NCI-H2171 treated with DMSO at 0.1 percent for 48 hours (cell line): ENCODE measurements around the gene SV2A.
"Not testable (repeated sequence)": the region's sequence is repeated elsewhere in the genome, so short reads cannot be mapped to it uniquely, and the experiment has no call there.

Experiments used
- DNase-seq: peaks from one replicate; lab custom pipeline; 2025; lab: John Stamatoyannopoulos, UW

Gene SV2A, protein sequence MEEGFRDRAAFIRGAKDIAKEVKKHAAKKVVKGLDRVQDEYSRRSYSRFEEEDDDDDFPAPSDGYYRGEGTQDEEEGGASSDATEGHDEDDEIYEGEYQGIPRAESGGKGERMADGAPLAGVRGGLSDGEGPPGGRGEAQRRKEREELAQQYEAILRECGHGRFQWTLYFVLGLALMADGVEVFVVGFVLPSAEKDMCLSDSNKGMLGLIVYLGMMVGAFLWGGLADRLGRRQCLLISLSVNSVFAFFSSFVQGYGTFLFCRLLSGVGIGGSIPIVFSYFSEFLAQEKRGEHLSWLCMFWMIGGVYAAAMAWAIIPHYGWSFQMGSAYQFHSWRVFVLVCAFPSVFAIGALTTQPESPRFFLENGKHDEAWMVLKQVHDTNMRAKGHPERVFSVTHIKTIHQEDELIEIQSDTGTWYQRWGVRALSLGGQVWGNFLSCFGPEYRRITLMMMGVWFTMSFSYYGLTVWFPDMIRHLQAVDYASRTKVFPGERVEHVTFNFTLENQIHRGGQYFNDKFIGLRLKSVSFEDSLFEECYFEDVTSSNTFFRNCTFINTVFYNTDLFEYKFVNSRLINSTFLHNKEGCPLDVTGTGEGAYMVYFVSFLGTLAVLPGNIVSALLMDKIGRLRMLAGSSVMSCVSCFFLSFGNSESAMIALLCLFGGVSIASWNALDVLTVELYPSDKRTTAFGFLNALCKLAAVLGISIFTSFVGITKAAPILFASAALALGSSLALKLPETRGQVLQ

DNA sequence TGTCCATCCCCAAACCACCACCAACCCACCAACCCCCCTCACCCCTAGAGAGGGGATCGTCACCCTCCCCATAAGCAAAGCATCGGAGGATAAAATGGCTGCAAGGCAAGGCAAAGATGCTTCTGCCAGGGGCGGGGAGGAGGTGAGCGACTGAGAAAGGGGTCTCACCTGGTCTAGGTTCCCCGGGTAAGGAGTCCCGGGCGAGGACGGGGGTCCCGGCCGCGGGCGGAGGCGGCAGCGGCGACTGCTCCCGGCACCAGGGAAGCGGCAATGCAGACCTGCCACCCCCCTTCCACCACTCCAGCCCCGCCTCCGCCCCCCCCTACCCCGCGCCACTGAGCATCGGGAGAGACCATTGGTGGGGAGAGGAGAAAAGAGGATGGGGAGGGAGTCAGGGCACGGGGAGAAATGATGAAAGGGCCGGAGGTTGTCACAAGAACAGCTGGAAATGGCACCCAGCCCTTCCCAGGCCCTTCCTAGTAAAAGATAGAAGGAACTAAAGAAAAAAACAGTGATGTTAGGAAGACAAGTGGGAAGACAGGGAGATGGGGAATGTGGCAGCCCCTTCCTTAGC is at the start of gene SV2A:
TSS of gene SV2A (minus strand) at position 274 of the 574 bp plus-strand sequence. CDS start 4,004 bp downstream, outside the sequence.
- peak; percentile 66 for DNase-seq

DNA sequence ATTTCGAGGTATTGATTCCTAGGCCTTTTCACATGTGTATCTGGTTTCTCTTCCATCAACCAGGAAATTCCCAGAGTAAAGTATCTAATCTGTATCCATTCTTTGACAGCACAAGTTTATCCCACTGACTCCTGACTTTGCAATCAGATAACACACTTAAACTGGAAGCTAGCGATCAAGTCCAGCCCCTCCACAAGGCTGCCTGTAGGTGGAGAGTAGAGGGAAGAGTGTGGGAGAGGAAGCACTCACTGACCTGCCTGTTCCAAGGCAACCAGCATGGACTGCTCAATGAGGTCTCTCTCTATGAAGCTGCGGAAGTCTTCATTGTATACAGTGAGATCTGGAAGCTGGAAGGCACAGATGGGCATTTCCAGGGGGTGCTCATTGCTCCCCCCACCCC is 49.4 kb upstream of the SV2A start:
- no peak for DNase-seq

DNA sequence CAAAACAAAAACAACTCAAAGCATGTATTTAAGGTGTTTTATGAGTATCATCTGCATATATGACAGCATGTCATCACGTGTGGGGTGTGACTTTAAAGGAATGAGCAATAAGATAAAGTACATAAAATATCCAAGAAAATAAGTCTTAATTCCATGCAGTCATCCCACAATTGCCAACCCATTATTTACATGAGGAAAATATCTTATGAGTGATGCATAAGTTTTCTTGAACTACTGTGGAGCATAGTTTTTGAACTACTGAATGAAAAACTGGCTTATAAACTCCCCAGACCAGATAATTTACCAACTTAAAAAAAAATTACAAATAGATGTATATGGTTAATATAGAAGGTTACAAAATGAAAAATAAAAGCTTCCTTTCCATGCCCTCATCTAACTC is 48.8 kb upstream of the SV2A start:
- DNase-seq, result no peak

DNA sequence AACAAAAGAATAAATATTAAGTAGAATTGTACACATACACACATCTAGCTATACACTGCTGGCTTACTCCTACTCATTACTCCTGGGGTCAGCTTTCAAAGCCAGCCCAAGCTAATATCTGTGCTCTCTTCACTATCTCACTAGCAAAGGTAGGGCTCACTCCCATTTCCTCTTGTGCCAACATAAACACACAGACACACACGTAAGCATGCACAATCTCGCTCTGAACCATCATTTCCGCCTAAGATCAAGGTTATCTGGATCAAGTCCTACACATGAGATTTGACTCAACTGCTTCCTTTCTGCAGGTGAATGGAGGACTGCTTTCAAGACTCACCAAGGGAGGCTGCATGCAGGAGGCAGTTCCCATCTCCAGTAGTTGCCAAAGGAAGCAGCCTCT is 47.8 kb upstream of the SV2A start:
- DNase-seq, result no peak

DNA sequence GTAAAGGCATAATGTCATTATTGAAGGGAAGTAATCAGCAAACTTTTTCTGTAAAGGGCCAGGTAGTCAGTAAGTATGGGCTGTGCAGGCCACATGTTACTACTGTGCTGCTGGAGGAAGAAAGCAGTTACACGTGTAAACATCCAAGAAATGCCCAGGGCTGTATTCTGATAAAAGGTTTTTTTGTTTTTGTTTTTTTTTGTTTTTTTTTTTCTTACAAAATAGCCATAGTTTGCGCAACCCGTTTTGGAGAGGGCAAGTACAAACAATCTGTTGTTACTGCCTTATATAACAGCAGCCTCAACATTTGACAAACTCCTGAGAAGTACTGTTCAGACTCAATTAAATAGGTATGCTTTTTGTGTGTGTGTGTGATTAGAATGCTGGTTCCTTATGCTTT is 45.7 kb upstream of the SV2A start:
- DNase-seq, result no peak

DNA sequence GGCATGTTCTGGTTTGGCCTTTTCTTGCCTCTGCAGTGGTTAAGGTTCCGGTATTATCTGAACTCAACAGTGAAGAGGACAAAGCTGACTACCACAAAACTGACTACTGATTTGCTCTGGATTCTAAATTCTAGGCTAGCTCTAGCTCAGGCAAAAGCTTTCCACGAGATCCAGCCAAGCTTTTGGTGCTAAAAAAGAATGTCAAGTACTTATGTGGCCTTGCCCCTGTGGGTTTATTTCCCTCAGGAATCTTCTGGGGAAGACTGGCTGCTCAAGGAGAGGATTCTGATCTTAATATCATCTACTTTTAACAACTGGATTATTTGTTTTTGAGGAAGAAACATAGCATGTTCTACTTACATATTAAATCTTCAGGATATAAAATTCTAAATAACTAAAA is 45.1 kb upstream of the SV2A start:
- no peak for DNase-seq

DNA sequence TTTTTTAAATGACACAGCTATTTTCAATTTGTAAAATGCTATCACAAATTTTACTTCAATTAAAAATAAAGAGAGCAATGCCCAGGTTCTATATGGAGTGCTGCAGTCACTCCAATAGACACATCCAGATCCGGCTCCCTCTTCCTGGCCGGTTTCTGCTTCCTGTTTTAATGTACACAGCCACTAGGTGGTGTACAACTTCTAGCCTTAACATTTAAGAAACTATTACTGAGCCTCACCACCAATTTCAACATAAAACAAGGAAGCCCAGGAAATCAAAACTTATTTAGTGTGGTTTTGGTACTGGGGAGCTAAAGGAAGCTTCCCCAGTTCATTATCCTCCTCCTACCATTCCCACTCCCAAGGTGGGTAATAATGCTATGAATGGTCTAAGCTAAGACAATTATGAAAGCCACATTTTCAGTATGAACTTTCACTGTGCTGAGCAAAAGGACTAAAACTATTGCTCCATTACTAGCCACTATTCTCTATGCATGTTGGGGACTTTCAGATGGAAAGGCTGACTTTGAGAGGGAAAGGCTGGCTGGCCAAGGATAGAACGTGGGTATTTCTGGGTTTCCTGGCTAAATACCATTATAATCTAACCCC is 44.5 kb upstream of the SV2A start:
- DNase-seq, result peak; percentile 56

DNA sequence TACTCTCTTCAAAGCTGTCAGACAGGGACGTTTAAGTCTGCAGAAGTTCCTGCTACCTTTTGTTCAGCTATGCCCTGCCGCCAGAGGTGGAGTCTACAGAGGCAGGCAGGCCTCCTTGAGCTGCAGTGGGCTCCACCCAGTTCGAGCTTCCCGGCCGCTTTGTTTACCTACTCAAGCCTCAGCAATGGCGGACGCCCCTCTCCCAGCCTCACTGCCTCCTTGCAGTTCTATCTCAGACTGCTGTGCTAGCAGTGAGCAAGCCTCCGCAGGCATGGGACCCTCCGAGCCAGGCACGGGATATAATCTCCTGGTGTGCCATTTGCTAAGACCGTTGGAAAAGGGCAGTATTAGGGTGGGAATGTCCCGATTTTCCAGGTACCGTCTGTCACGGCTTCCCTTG is 39.9 kb upstream of the SV2A start:
- DNase-seq, result not testable (repeated sequence)

DNA sequence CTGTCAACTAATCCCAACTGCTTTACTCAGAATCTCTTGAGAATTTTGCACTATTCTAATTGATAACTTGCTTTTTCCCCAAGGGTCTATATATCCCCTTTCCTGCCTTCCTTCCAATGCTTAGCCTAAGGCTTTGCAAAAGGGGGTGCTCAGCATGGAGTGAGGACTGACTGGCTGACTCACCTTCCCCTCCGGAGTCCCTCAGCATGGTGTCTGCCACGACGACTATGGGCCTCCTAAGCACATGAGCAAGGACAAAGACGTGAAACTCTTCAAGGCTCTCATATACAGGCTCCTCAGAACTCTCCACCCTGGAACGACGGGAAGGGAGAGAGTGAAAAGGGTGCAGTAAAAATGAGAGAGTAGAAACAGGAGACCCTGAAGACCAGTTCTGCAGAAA is 32.3 kb upstream of the SV2A start:
- DNase-seq, result no peak

DNA sequence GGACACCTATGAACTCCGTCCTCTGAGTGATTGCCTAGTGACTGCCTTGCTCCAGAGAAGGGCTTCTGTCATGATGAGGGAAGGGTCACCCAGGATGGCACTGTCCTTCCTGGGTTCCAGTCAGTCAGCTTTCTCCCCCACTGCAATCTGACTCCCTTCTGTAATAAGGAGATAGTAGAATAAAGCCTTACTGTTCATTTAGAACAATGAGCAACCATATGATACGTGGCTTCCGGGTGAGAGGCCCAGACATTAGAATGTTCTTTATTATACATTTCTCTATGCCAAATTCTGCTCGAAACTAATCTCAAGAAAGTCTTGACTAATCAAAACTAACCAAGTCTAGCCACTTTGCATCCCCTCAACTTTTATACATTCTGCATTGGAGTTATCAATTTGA is 27.6 kb upstream of the SV2A start:
- DNase-seq, result no peak

DNA sequence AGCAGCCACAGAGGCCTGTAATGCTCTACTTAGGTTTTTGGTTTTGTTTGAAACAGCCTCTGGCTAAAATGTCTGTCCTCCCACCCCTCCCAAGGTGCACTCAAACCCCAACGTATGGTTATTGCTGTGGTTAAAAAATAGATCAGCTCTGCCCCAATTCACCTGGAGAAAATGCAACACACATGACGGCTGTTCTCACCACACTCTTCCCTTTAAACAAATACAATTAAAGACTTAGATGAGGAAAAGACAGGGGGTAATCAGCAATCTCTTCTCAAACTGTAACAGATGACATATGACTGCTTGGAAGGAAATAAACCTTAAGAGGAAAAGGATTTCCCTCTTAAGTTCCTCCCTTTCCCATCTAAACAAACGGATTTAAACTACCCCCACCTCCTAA is 25.2 kb upstream of the SV2A start:
- DNase-seq, result no peak

DNA sequence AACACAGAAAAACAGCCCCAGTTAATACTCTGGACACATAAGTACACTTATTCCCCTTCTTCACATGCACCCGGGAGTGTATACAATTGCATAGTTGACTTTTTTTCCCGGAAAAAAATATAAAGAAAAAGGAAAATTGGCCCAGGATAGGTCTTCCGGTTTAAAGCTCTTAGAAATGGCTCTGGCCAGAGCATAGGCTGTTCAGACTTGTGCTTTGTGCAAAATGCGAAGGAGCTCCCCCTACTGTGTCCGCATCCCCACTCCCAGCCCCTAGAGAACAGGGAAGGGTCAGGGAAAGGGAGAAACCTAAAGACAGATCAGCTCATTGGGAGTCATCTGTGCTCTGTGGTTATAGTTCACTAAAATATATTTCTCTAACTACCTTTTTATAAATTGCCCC is 24.6 kb upstream of the SV2A start:
- DNase-seq, result no peak

DNA sequence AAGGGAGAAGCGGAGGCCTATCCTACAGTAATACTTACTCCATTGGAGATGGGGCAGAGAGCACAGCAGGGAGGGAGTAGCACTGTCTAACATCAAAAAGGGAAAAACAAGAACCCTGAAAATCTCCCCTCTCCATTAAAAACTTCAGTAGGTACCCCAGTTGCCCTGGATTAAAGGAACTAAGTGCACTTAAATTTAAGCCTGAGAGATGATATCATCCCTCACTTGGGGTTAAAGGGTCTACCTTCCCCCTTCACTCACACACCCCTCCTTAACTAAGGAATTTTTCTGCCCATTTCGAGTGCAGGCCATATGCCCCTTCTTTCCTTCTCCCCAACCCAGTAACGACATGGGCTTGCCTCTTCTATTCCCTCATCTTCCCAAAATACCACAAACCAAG is 22.8 kb upstream of the SV2A start:
- DNase-seq, result no peak

DNA sequence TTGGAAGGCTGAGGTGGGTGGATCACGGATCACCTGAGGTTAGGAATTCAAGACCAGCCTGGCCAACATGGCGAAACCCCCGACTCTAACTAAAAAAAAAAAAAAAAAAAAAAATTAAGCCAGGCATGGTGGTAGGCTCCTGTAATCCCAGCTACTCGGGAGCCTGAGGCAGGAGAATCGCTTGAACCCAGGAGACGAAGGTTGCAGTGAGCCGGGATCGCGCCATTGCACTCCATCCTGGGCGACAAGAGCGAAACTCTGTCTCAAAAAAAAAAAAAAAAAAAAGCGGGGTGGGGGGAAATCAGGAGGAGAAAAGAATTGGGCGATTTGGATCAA is 21.0 kb upstream of the SV2A start:
- DNase-seq, result not testable (repeated sequence)

DNA sequence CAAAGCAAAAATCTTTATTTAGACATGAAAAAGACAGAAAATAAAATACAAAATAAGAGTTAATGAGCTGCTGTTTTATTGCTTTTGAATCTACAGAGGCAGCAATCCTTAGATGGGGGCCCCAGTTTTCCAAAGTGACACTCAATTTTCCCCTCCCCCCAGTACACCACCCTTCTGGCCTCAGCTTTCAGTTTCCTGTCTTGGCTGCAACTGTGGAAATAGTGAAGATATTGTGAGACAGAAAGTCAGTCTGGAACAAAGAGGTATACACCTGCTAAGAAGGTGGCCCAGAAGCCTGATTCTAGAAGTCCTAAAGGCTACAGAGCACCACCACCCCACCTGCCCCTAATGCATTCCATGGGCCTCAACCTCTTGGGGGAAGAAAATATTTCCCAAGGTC is 20.1 kb upstream of the SV2A start:
- DNase-seq, result no peak

DNA sequence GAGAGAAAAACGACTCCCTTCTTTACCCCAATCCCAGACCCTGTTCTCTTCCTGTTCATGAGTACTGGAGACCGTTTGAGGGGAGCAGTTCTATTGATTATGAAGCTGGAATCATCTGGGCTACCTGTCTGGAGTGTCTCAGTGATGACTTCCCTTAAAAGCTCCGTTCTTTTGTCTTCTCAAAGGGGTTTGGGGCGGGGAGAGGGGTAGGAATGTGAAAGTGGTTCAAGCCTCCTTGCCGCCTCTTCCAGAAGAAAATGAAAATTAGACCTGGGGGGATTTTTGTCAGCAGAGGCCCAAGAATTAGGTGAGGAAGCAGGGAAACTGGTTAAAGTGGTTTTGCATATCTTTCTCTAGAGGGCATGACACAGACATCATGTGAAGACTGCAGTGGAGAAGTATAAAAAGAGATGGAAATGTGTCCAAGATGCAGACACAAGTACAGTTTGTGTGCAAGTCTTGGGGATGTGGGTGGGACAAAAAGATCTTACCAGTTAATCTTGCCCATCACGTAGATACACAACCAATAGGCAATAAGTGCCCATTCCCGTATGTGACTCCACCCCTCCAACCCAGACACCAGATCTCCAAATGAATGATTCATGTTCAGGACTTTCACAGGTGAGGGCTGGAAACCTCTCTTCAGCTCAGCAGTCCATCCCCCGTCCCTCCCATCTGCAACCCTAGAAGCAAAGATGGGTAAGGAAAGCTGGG is 19.5 kb upstream of the SV2A start:
- DNase-seq, result no peak

DNA sequence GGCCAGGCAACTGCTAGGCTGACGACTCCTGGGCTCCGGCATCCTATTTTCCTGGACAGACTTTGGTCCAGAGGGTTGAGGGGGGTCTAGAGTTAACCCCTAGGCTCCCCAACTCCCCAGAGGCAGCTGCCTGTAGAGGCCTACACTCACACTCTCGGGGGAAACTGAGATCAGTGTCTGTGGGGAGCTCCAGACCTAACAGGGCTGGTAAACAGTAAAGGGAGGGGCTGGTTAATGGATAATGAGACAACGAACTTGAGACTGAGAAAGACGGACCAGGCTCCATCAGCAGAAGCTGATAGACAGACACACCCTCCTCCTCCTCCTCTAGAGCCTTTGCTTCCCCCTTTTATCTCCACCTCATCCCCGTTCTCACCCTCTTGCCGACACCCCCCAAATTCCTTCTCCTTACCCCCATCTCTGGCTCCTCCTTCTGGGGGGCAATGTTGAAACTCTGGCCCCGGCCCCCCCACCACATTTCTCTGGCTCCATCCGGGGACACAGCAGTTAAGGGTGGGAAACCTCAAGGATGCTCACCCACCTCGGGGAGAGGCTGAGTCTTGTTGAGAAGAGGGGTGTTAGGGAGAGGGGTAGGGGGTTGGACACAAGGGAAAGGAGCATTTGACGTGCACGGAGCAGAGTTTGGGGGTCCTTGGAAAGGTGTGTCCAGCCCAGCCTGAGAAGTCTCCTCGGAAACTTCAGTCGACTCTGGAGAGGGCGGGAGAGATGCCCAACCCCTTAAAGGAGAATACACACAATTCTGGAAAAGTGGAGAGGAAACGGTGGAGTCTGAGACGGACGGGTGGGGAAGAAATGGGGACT is 18.7 kb upstream of the SV2A start, which contains the start of gene MTMR11:
TSS of gene MTMR11 (minus strand) at position 710 of the 822 bp plus-strand sequence. CDS start at position 478, 232 bp downstream.
- DNase-seq, result no peak

DNA sequence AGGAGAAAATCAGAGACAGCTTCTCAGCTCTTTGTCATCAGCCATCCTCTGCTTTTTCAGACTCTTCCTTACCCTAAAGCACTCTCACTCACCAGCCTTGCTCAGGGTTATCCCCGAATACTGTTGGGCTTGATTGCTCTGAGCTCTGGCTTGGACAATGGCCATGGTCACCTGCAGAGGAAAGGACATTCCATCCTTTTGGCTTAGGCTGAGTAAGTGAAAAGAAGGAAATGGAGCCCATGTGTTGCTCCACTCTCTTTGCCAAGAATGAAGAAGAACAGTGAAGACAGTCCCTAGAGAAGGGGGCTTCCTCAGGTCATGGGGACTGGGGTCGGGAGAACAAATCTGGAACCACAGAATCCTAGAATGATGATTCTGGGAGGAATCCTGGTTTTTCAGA is 16.7 kb upstream of the SV2A start:
- no peak for DNase-seq

DNA sequence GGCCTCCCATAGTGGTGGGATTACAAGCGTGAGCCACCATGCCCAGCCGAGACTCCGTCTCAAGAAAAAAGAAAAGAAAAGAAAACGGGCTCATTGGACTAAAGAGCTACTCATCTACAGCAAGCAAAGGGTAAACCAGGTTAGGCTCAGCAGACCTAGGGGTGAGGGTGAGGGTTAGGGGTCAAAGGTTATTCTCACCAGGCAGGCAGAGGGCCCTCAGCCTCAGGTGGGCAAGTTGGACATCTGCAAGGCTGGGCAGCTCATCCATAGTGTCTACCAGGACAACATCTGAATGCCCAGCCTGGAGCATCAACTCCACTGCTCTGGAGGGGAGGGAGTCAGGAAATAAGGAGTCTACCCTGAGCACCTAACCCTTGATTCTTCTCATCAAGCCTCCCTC is 15.6 kb upstream of the SV2A start:
- no peak for DNase-seq

DNA sequence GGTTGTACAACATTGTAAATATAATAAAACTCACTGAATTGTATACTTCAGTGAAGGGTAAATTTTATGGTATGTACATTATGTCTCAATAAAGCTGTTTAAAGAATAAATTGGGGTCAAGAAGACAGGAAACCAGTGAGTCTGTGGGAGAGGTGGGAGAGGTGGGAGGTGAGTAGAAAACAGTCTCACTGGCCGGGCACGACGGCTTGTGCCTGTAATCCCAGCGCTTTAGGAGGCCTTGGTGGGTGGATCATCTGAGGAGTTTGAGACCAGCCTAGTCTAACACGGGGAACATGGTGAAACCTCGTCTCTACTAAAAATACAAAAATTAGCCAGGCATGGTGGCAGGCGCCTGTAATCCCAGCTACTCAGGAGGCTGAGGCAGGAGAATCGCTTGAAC is 14.8 kb upstream of the SV2A start:
- DNase-seq, result no peak

DNA sequence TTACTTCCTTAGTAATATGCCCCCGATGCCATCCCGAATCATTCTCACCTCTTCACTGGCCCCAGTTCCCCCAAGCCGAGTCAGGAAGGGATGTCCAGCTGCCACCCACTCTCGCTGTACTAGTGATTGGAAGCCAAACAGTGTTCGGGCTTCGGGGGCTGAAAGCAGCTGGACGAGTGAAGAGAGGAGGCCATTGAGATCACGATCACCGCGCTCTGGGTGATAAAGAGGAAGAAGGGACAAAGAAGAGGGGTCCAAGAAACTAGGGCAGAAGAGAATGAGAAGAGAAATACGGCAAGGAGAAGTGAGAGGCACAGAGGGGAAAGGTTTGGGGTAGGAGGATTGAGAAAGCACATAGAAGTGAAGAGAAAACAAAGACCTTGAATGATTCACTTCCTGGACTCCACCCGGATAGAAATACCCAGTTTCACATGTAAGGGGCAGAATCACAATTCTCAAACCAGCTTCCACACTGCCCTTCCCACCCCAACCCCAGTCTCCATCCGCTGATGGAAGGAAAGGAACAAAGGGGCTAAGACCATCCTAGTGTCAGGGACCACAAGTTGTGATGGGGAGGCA is 13.7 kb upstream of the SV2A start:
- no peak for DNase-seq
